Astrocyte (in vitro differentiated cells and primary cell): ENCODE data around the gene GH2. TPM values are rescaled to one million over a fixed set of nuclear protein-coding genes. Genes with fewer than 3 reads are reported as not detected.
A peak's percentile ranks its signal among the peaks of the same experiment; 100 is the strongest.

Source experiments
- DNase-seq: peaks from one replicate; pipeline ENCODE4 v3.0.0-alpha.2; 2010; ENCODE audit warnings: low read depth
- FAIRE-seq: peaks from 2 replicates; lab custom pipeline; 2011; peaks lifted over from hg19 to GRCh38; lab: Jason Lieb, UNC
- H2AFZ ChIP-seq: 2 replicates; pipeline ENCODE4 v1.6.0; 2012; ENCODE audit warnings: low read depth, low read length, inconsistent platforms
- H3K27ac ChIP-seq: 2 replicates; pipeline ENCODE4 v1.5.1; 2011; ENCODE audit warnings: low read depth, low read length, inconsistent platforms
- H3K27me3 ChIP-seq: 2 replicates; pipeline ENCODE4 v1.6.0; 2011; ENCODE audit warnings: low read length, inconsistent platforms; ENCODE audit not compliant: insufficient read depth
- H3K36me3 ChIP-seq: 2 replicates; pipeline ENCODE4 v1.5.1; 2011; ENCODE audit warnings: low read length, inconsistent platforms; ENCODE audit not compliant: insufficient read depth
- H3K4me1 ChIP-seq: 2 replicates; pipeline ENCODE4 v1.5.1; 2011; ENCODE audit warnings: low read length, inconsistent platforms; ENCODE audit not compliant: insufficient read depth
- H3K4me2 ChIP-seq: 2 replicates; pipeline ENCODE4 v1.6.0; 2012; ENCODE audit warnings: low read length, inconsistent platforms
- H3K4me3 ChIP-seq: 2 replicates; pipeline ENCODE4 v1.5.1; 2011; ENCODE audit warnings: low read depth, mild to moderate bottlenecking, low read length, inconsistent platforms; ENCODE audit not compliant: insufficient read depth
- H3K79me2 ChIP-seq: 2 replicates; pipeline ENCODE4 v1.6.0; 2012; ENCODE audit warnings: mild to moderate bottlenecking, low read length, inconsistent platforms; ENCODE audit not compliant: insufficient read depth
- H3K9ac ChIP-seq: 2 replicates; pipeline ENCODE4 v1.6.0; 2012; ENCODE audit warnings: mild to moderate bottlenecking, low read length, inconsistent platforms
- H3K9me3 ChIP-seq: 2 replicates; pipeline ENCODE4 v1.5.1; 2012; ENCODE audit warnings: low read depth, mild to moderate bottlenecking, low read length, inconsistent platforms; ENCODE audit not compliant: insufficient read depth
- H4K20me1 ChIP-seq: 2 replicates; pipeline ENCODE4 v1.6.0; 2012; ENCODE audit warnings: low read length, inconsistent platforms; ENCODE audit not compliant: insufficient read depth
- H3K27ac Mint-ChIP-seq: one replicate; pipeline ENCODE4 v1.8.0; 2021; ENCODE audit warnings: mild to moderate bottlenecking, mixed read lengths; ENCODE audit not compliant: unreplicated experiment
- H3K27me3 Mint-ChIP-seq: one replicate; pipeline ENCODE4 v1.8.0; 2021; ENCODE audit warnings: low read depth, mixed read lengths; ENCODE audit not compliant: unreplicated experiment
- H3K36me3 Mint-ChIP-seq: one replicate; pipeline ENCODE4 v1.8.0; 2021; ENCODE audit warnings: low read depth, mixed read lengths; ENCODE audit not compliant: unreplicated experiment
- H3K4me1 Mint-ChIP-seq: one replicate; pipeline ENCODE4 v1.8.0; 2021; ENCODE audit warnings: low read depth, mixed read lengths; ENCODE audit not compliant: unreplicated experiment
- H3K4me3 Mint-ChIP-seq: one replicate; pipeline ENCODE4 v1.8.0; 2021; ENCODE audit warnings: mild to moderate bottlenecking, moderate library complexity, mixed read lengths; ENCODE audit not compliant: unreplicated experiment
- H3K9me3 Mint-ChIP-seq: one replicate; pipeline ENCODE4 v1.8.0; 2021; ENCODE audit warnings: mild to moderate bottlenecking, mixed read lengths; ENCODE audit not compliant: unreplicated experiment
- EZH2 ChIP-seq: IDR thresholded peaks from 2 replicates; pipeline ENCODE4 v1.6.1; 2012; ENCODE audit warnings: mild to moderate bottlenecking, low read length, inconsistent platforms; ENCODE audit not compliant: insufficient read depth
- total RNA-seq: library from RNA; stranded (reverse); gene quantifications from 2 replicates; pipeline ENCODE4 v1.2.1, GENCODE V29; 2021
- TF ChIP-seq, protein P1 (sequence below): IDR thresholded peaks from 2 replicates; pipeline ENCODE4 v1.5.1; 2011; ENCODE audit warnings: low read depth, mild to moderate bottlenecking, inconsistent platforms, low read length, moderate library complexity; ENCODE audit not compliant: insufficient read depth

The GH2 gene
- total RNA-seq, 1 donor from 2014 or later: not detected

DNA sequence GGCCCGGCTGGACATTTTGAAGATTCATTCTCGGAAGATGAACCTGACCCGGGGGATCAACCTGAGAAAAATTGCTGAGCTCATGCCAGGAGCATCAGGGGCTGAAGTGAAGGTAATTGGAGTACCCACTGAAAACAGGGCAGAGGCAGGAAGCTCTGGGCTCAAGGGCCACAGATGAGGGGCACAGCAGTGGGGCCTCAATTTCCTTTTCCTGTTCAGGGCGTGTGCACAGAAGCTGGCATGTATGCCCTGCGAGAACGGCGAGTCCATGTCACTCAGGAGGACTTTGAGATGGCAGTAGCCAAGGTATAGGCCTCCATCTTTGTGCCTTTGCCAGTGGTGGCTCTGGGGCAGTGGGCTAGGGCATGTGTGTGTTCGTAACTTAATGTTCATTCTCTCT is 50.2 kb downstream of the GH2 start:
- TF ChIP-seq, protein P1, sequence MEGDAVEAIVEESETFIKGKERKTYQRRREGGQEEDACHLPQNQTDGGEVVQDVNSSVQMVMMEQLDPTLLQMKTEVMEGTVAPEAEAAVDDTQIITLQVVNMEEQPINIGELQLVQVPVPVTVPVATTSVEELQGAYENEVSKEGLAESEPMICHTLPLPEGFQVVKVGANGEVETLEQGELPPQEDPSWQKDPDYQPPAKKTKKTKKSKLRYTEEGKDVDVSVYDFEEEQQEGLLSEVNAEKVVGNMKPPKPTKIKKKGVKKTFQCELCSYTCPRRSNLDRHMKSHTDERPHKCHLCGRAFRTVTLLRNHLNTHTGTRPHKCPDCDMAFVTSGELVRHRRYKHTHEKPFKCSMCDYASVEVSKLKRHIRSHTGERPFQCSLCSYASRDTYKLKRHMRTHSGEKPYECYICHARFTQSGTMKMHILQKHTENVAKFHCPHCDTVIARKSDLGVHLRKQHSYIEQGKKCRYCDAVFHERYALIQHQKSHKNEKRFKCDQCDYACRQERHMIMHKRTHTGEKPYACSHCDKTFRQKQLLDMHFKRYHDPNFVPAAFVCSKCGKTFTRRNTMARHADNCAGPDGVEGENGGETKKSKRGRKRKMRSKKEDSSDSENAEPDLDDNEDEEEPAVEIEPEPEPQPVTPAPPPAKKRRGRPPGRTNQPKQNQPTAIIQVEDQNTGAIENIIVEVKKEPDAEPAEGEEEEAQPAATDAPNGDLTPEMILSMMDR: no peak
- no peak for TF ChIP-seq EZH2
- FAIRE-seq: no peak
- no peak overlapping the region for H3K4me2 ChIP-seq
- no peak for DNase-seq
- Mint-ChIP-seq H3K4me1 (peaks cover 2% of the 10 kb centered on the region), H3K9me3 (no peaks in the 10 kb centered on the region), H3K4me3 (no peak overlapping the region), H3K27me3 (no peaks in the 10 kb centered on the region), H3K36me3 (peaks cover 31% of the 10 kb centered on the region), H3K27ac (peak overlapping the region; percentile 12)
- no peaks in the 10 kb centered on the region for H3K9me3 ChIP-seq
- peaks cover 42% of the 10 kb centered on the region for H3K79me2 ChIP-seq
- H3K27ac ChIP-seq: no peak overlapping the region
- no peak overlapping the region for H3K9ac ChIP-seq
- no peak overlapping the region for H2AFZ ChIP-seq
- H3K4me3 ChIP-seq: no peak overlapping the region
- H4K20me1 ChIP-seq: peaks cover 76% of the 10 kb centered on the region
- H3K36me3 ChIP-seq: peaks cover 60% of the 10 kb centered on the region
- H3K4me1 ChIP-seq: peaks cover 11% of the 10 kb centered on the region
- no peaks in the 10 kb centered on the region for H3K27me3 ChIP-seq

DNA sequence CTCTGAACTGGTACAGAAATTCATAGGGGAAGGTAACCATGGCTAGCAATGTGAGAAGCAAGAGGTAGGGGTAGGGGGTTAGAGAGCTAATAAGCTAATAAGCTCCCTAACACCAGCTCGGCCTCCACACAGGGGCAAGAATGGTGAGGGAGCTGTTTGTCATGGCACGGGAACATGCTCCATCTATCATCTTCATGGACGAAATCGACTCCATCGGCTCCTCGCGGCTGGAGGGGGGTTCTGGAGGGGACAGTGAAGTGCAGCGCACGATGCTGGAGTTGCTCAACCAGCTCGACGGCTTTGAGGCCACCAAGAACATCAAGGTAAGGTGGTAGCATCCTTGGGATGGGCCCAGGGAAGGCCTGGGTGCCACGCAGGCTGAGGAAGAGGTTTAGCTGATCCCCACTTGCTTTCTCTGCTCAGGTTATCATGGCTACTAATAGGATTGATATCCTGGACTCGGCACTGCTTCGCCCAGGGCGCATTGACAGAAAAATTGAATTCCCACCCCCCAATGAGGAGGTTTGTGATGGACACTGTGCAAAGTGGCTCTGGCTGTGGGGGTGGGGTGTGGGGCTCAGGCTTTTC is 50.7 kb downstream of the GH2 start:
- Histone ChIP-seq H3K27me3 (no peaks in the 10 kb centered on the region), H3K4me3 (no peak overlapping the region), H4K20me1 (peaks cover 81% of the 10 kb centered on the region), H3K4me2 (no peak overlapping the region), H3K9ac (no peak overlapping the region), H3K9me3 (no peaks in the 10 kb centered on the region), H3K27ac (no peak overlapping the region), H2AFZ (no peak overlapping the region), H3K4me1 (peaks cover 13% of the 10 kb centered on the region), H3K36me3 (peaks cover 58% of the 10 kb centered on the region), H3K79me2 (peaks cover 47% of the 10 kb centered on the region)
- H3K4me1 Mint-ChIP-seq: peaks cover 4% of the 10 kb centered on the region
- FAIRE-seq: no peak
- H3K4me3 Mint-ChIP-seq: no peak overlapping the region
- H3K27ac Mint-ChIP-seq: no peak overlapping the region
- no peaks in the 10 kb centered on the region for H3K27me3 Mint-ChIP-seq
- H3K36me3 Mint-ChIP-seq: peaks cover 31% of the 10 kb centered on the region
- no peak for DNase-seq
- no peaks in the 10 kb centered on the region for H3K9me3 Mint-ChIP-seq
- TF ChIP-seq, protein P1: no peak
- no peak for TF ChIP-seq EZH2

DNA sequence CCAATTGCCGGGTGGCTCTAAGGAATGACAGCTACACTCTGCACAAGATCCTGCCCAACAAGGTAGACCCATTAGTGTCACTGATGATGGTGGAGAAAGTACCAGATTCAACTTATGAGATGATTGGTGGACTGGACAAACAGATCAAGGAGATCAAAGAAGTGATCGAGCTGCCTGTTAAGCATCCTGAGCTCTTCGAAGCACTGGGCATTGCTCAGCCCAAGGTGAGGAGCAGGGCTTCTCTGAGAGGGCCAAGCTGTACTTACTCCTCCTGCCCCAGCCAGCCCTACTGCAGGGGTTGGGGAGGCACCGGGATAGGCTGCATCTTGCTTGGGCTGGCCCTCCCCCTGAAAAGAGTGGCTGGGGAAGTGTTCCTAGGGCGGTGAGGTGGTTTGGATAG is 51.5 kb downstream of the GH2 start:
- Histone ChIP-seq H3K4me1 (peaks cover 18% of the 10 kb centered on the region), H3K9me3 (no peaks in the 10 kb centered on the region), H3K36me3 (peaks cover 62% of the 10 kb centered on the region), H3K79me2 (peaks cover 54% of the 10 kb centered on the region), H3K4me2 (no peak overlapping the region), H3K4me3 (no peak overlapping the region), H3K27ac (no peak overlapping the region), H4K20me1 (peaks cover 85% of the 10 kb centered on the region), H3K9ac (no peak overlapping the region), H2AFZ (no peak overlapping the region), H3K27me3 (no peaks in the 10 kb centered on the region)
- TF ChIP-seq EZH2: no peak
- peak overlapping the region; percentile 62 for H3K4me3 Mint-ChIP-seq
- H3K27me3 Mint-ChIP-seq: no peaks in the 10 kb centered on the region
- H3K4me1 Mint-ChIP-seq: peaks cover 11% of the 10 kb centered on the region
- DNase-seq: no peak
- peaks cover 34% of the 10 kb centered on the region for H3K36me3 Mint-ChIP-seq
- H3K9me3 Mint-ChIP-seq: no peaks in the 10 kb centered on the region
- FAIRE-seq: no peak
- H3K27ac Mint-ChIP-seq: no peak overlapping the region

Other genes with a start within 250 kb of the GH2 start
- gene LIMD2, start 181.8 kb downstream of the GH2 start, total RNA-seq: 54.8 and 55.0 TPM in 2 replicates
- 28.6 and 35.7 TPM in 2 replicates for gene STRADA, start 140.1 kb downstream of the GH2 start, total RNA-seq
- 92.8 and 95.6 TPM in 2 replicates for gene CCDC47, start 108.3 kb downstream of the GH2 start, total RNA-seq
- gene DDX42, start 107.8 kb downstream of the GH2 start, total RNA-seq: 120 and 125 TPM in 2 replicates
- gene PSMC5, start 54.5 kb downstream of the GH2 start, total RNA-seq: 110 and 116 TPM in 2 replicates
- 41.8 and 50.2 TPM in 2 replicates for gene FTSJ3, start 54.3 kb downstream of the GH2 start, total RNA-seq
- gene SMARCD2, start 39.3 kb downstream of the GH2 start, total RNA-seq: 33.9 and 34.5 TPM in 2 replicates
- gene CSH2, start 8.3 kb downstream of the GH2 start, total RNA-seq: 4.3 and 5.8 TPM in 2 replicates
- 8.9 and 15.5 TPM in 2 replicates for gene CSH1, start 14.6 kb upstream of the GH2 start, total RNA-seq
- gene CSHL1, start 29.3 kb upstream of the GH2 start, total RNA-seq: not detected in 2 replicates
- not detected in 2 replicates for gene GH1, start 36.9 kb upstream of the GH2 start, total RNA-seq
- gene CD79B, start 50.4 kb upstream of the GH2 start, total RNA-seq: 0.25 TPM in 1 of 2 replicates, not detected in the other
- 0.22 and 0.43 TPM in 2 replicates for gene SCN4A, start 91.0 kb upstream of the GH2 start, total RNA-seq
- 0.54 and 0.94 TPM in 2 replicates for gene PRR29, start 116.4 kb upstream of the GH2 start, total RNA-seq
- not detected in 2 replicates for gene ICAM2, start 138.7 kb upstream of the GH2 start, total RNA-seq
- gene ERN1, start 248.2 kb upstream of the GH2 start, total RNA-seq: 9.1 and 11.7 TPM in 2 replicates